Stimulated activated CD8-positive, alpha-beta memory T cell treated with anti-CD3 and anti-CD28 coated beads, Interleukin-2, amount 100 ng/mL, for 48 hours (primary cell): ENCODE data around the gene UPK3BL2.
"Not testable (repeated sequence)": the region's sequence is repeated elsewhere in the genome, so short reads cannot be mapped to it uniquely, and the experiment has no call there.

Source experiments
- DNase-seq, 2 donors: peaks; one replicate each; pipeline ENCODE4 v3.0.0-alpha.2; 2020; ENCODE audit warnings: low read depth in 2 of 2

The UPK3BL2 gene

DNA sequence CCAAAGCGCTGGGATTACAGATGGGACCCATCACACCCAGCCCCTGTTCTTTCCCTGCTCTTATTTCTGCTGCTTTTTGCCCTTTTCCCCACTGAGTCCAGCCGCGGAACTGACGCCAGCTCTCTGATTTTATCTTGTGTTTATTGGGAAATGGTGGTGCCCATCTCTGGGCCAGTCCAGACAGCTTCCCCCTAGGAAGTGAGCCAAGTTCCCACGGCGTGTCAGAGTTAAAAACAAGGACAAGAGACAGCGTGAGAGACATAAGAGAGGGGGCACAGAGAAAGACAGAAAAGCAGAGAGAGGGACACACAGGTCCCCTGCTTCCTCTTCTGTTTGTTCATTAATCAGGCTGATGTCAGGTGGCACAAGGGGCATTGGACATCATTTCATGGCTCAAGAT, 11.9 kb downstream of the UPK3BL2 start:
- DNase-seq: not testable (repeated sequence)

DNA sequence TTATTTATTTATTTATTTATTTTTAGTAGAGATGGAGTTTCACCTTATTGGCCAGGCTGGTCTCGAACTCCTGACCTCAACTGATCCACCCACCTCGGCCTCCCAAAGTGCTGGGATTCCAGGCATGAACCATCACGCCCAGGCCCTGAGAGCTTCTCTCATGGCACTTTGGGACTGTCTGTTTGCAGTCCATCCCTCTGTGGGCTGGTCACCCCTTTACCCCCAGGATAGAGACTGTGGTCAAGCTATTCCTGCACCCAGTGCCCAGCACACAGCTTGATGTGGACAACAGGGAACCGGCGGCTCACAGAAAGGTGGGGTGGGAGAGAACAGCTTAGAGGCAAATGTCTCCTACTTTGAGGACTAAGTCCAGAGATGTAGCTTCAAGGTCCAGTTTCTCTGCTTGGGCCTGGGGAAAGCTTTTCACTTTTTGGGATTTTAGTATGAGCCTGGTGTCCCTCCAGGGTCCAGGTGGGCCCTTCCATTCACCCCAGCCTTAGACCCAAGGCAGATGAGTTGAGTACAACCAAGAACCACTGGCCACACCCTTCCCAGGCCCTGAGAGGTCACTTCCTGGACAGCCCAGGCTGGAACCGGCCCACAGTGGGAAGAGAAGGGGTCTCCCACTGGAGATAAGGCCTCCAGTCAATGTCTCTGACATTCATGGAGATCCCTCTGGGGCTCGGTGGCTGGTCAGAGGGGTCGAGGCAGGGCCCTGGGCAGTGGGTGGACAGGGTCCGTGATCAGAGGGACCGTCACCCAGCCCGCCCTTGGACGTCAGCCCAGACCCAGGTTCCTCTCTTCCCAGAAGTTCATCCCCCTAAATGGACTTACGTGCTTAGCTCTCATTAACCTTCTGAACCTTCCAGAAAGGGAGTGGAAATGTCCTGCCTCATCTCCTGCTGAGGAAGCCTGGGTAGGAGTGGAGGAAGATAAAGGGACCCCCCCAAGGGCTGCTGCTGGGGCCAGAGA, 15.4 kb downstream of the UPK3BL2 start:
- not testable (repeated sequence) for DNase-seq

DNA sequence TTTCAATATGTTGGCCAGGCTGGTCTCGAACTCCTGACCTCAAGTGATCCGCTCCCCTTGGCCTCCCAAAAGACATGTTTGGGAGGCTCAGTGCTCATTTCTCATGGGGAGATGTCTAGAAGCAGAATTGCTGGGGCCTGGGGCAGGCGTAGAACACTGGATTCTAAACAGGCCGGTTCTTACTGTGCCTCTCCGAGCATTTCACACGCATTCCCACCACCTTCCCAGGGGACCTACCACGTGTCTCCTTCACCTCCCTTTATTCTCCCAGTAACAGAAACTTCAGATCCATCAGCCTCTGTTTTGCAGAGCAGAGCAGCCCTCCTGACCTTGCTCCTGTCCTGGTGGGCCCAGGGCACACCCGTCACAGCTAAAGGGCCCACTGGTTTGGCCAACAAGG, 16.3 kb downstream of the UPK3BL2 start:
- not testable (repeated sequence) for DNase-seq

DNA sequence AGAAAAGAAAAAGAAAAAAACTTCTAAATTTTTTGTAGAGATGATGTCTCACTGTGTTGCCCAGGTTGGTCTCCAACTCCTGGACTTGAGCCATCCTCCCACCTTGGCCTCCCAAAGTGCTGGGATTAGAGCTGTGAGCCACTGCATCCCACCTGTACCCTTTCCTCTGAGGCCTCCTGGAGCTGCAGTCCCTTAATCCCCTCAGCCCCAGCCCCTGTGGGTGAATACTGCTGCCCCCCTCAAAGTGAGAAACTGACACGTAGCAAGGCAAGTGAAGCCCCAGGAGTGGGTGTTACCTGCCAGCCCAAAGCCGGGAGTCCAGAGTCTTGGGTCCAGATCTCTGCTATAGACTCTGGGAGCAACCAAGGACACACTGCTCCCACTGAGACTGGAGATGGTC, 18.7 kb downstream of the UPK3BL2 start:
- not testable (repeated sequence) for DNase-seq

DNA sequence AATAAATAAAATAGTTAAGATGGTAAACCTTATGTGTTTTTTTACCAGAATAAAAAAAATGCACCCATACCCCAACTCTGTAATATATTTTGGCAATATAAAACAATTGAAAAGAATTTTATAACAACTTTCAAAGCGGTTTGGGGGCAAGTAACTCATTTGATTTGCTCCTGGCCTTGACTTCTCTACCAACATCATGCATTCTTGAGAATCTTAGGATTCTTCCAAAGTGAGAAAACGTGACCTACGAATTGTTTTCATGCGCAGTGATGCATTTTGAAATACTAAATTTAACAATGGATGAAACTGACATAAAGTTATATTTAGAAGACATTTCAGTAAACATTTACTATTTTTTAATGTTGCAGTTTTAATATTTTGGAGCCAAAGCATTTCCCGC, 22.7 kb downstream of the UPK3BL2 start:
- not testable (repeated sequence) for DNase-seq

DNA sequence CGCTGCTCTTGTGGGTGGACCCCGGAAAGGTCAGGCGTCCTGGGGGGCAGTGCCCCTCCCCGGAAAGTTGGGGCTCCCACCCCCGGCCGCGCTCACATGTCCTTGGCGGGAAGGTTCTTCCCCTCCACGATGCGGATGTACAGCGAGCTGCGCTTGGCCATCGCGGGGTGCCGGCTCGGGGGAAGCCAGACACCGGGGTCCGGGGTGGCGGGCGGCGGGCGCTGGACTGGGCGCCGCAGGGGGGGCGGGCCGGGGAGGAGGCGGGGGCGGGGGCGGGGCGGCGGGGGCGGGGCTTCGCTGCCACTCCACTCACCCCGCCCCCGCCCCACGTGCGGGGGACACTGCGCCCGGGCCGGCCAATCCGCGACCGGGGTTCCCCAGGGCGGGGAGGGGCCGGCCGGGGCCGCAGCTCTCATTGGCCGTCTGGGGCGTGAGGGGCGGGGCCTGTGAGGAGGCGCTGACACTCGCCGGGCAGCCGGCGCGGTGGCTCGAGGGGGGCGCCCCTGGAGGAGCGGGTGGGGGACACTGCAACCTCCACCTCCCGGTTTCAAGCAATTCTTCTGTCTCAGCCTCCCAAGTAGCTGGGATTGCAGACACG, 25.8 kb downstream of the UPK3BL2 start, which contains the start of gene RASA4B:
Gene RASA4B, minus strand, starts transcription at position 228 of the 598 bp plus-strand sequence. Its CDS starts 67 bp downstream, at position 161.
- not testable (repeated sequence) for DNase-seq

DNA sequence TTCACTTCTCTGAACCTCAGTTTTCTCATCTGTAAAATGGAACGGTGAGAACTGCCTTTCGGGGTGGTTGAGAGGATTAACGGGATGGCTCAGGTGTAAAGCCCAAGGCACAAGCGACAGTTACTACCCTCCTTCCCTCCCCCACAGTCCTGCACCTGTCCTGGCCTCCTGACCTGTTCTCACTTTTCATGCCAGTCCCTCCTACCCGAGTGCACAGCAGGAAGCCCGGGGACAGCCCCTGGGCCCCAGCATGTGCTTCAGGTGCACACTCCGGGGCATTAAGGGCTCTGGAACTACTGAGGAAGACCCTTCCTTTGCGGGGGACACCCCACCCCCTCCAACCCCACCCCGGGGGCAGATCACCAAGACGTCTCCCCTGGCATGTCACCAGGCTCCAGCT, 26.5 kb downstream of the UPK3BL2 start:
- not testable (repeated sequence) for DNase-seq

DNA sequence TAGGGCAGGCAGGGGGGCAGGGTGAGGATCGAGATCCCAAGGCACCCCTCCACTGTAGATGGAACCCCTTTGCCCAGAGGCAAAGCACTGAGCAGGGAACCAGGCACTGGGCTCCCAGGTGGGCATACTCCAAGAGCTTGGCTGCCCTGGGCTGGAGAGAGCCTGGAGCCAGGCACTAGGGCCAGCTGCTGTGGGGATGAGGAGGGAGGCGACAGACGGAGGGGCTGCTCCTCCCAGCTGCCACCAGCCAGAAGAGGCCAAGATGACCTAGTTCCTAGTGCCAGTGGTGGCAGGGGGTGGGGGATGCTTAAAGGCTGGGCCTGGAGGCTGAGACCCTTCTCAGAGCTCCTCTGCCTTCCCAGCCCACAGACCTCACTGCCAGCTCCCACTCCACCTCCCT, 27.6 kb downstream of the UPK3BL2 start:
- not testable (repeated sequence) for DNase-seq

DNA sequence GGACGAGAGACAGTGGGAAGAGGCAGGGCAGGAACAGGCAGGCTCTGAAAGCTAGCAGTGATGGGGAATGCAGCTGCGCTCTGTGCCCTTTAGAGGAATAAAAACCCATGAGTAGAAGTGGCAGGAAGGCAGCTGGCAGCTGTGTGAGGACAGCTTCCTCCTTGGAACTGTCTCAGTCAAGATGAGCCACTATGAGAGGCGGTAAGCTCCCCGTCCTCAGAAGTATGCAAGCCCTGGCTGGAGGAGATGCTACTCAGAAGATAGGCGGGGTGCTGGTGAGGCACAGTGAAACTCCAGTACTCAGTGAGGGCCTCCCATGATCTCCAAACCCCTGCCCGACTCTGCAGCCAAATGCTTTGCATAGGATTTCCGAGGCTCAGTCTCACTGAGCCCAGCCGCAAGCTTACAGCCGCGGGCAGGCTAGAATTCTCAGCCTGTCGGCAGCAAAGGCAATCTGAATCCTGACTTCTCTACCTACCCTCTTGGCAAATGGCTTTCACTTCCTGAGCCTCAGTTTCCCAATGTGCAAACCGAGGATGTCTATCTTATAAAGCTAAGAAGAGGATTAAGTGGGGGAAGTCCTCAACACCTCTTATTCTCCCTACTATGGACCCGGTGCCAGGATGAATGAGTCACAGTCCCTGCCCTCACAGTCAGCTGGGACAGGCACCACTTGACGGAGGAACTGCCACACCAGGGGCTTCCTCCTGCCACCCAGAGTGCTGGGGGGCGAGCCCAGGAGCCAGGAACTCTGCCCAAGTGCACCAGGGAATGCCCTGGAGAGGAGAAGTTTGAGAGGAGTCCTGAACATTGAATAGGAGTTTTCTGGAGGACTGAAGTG, 28.4 kb downstream of the UPK3BL2 start:
- not testable (repeated sequence) for DNase-seq

DNA sequence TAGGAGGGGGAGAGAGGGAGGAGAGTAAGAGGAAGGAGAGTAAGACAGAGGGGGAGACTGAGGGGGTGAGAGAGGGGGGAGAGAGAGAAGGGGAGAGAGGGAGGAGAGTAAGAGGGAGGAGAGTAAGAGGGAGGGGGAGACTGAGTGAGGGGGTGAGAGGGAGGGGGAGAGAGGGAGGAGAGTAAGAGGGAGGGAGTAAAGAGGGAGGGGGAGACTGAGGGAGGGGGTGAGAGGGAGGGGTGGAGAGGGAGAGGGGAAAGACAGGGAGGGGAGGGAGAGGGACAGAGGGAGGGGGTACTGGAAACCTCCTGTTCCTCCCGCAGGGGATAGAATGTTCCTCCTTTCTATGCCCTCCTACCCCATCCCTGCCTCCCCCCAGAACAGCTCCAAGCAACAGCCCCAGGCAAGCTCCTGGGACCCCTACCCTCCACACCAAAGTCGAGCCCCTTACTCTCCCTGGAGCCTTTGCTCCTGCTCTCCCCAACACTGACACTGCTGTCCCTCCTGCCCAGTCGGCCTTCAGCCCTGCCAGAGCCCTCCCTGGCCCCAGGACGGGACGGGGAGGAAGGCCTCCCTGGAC, 30.8 kb downstream of the UPK3BL2 start:
- not testable (repeated sequence) for DNase-seq

DNA sequence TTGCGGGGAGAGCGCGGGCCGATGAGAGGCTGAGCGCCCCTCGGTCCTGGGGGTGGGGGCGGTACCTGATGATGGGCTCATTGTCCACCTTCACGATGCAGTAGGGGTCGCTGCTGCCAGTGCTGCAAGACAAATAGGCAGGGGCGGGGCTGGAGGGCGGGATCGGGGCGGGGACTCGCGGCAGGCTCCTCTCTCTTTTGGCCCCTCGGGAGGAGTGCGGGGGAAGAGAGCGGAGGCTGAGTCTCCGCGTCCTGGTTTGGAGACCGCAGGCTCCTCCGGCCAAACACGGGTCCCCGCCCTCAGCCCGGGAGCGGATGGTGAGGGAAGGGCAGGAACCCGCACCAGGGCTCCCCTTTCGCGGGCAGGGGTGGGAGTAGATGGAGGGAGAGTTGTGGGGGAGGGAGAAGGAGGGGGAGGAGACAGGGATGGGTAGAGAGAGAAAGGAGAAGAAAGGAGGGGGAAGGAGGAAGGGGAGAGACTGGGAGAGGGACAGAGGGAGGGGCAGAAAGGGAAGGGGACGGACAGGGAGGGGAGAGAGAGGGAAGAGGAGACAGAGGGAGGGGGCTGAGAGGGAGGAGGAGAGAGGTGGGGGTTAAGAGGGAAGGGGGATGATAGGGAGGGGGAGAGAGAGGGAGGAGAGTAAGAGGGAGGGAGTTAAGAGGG, 31.5 kb downstream of the UPK3BL2 start:
- DNase-seq: not testable (repeated sequence)

DNA sequence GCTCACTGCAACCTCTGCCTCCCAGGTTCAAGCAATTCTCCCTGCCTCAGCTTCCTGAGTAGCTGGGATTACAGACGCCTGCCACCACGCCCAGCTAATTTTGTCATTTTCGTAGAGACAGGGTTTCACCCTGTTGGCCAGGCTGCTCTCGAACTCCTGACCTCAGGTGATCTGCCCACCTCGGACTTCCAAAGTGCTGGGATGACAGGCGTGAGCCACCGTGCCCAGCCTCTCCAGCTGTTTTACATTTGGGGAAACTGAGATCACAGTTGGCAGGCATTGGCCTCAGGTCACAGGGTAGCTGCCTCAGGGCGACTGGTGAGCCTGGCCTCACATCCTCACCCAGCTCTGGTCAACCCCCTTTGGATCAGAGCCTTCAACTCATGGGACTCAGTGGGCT, 32.9 kb downstream of the UPK3BL2 start:
- not testable (repeated sequence) for DNase-seq

DNA sequence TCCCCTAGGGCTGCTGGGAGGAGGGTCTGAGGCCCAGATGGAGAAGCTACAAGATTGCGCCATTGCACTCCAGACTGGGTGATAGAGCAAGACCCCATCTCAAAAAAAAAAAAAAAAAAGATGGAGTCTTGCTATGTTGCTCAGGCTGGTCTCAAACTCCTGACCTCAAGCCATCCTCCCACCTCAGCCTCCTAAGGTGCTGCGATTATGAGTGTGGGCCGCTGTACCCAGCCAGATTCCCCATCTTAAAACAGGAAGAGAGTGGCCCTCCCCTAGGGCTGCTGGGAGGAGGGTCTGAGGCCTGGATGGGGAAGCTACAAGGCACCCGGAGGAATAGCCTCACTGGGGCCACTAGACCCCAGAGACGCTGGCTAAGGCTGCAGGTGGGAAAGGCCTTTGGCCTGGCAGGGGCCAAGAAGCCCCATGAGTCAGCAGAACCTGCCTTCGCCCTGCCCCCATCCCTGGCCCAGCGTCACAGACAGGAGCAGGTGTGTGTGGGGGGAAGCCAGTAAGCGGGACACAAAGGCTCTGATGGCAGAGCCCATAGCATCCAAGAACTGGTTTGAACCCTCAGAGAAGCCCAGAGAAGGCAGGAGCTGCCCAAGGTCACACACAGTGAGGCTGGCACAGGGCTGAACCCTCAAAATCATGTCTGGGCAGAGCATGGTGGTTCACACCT, 35.9 kb downstream of the UPK3BL2 start:
- not testable (repeated sequence) for DNase-seq

DNA sequence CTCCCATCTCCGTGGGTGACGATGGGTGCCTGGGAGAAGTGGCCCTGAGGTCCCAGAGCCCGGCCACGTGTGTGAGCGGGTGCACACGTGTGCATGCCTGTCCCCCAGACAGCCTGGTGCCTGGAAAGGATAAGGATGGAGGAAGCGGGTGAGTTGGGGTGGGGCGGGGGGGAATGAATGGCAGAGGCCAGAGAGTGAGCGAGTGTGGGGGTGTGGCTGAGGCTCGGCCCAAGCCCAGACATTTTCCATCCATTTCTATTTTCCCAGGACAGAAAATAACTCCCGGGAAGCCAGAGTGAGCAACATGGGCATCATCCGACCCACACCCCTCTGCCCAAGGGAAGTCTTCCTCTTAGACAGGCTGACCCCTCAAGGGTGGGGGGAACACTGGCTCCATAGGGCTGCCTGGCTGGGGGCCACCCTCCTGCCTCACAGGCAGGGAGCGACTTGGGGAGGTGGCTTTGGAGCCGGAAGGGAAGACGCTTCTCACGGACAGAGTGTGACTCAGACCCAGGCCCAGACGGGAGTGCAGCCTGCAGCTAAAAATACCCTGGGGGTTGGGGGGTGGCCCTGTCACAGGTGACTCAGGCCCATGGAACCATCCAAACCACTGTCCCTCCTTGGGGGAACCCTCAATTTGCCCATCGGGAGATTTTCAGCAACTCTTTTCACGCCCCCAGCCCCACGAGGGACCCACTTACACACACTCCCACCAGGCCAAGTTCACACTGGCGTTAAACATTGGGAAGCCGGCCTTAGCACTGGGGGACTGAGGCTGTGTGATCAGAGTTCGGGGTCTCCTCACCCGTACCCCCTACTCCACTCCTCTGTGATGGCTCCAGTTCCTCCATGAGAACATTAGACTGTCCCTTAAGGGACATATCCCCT, 38.0 kb downstream of the UPK3BL2 start:
- not testable (repeated sequence) for DNase-seq

DNA sequence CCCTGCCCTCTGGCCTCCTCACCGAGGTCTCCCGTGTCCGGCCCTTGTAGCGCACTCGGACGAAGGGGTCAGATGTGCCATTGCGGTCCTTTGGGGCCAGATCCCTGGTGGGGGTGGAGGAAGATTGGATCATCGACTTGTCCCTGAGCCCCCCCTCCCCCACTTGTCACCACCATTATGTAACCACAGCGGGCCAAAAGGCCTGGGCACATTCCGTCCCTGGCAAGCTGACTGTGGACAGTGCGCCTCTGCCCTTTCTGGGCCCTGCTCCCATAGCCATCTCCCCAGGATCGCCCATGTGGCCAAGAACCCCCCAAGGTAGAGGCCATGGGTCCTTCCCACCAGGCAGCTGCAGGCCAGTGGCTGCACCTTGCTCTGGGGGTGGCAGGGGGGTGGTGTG, 40.4 kb downstream of the UPK3BL2 start:
- DNase-seq: not testable (repeated sequence)

DNA sequence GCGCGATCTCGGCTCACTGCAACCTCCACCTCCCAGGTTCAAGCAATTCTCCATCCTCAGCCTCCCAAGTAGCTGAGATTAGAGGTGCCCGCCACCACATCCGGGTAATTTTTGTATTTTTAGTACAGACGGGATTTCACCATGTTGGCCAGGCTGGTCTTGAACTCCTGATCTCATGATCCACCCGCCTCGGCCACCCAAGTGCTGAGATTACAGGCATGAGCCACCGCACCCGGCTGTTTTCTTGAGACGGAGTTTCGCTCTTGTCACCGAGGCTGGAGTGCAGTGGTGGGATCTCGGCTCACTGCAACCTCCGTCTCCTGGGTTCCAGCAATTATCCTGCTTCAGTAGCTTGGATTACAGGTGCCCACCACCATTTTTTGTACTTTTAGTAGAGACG, 45.2 kb downstream of the UPK3BL2 start:
- DNase-seq: not testable (repeated sequence)

DNA sequence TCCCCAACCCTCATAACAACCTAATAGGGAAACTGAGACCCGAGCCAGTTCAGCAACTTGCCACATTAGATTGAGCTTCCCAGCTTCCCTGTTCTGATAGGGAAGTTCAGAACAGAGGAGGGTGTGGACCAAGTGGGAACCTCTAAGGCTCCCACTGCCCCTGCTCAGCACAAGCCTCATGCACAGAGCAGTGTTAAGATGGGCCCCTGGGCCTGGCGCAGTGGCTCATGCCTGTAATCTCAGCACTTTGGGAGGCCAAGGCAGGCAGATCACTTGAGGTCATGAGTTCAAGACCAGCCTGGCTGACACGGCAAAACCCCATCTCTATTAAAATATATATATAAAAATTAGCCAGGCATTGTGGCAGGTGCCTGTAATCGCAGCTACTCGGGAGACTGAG, 46.2 kb downstream of the UPK3BL2 start:
- DNase-seq: not testable (repeated sequence)

DNA sequence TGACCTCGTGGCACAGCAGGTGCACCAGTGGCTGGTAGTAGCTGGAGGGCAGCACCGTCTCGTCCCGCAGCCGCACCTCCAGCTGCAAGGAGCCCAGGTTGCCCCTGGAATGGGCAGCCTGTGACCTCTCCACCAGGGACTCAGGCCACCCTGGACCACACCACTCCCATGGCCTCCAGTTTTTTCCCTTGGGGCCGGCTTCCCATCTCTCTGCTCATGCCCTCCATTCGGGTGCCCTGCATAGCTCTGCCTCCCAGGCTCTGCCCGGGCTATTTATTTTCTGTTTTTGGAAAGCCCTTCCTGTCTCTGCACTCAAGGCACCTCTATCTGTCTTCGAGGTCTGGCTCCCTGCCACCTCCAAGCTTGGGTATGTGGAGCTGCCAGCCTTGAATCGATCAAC, 46.6 kb downstream of the UPK3BL2 start:
- not testable (repeated sequence) for DNase-seq

DNA sequence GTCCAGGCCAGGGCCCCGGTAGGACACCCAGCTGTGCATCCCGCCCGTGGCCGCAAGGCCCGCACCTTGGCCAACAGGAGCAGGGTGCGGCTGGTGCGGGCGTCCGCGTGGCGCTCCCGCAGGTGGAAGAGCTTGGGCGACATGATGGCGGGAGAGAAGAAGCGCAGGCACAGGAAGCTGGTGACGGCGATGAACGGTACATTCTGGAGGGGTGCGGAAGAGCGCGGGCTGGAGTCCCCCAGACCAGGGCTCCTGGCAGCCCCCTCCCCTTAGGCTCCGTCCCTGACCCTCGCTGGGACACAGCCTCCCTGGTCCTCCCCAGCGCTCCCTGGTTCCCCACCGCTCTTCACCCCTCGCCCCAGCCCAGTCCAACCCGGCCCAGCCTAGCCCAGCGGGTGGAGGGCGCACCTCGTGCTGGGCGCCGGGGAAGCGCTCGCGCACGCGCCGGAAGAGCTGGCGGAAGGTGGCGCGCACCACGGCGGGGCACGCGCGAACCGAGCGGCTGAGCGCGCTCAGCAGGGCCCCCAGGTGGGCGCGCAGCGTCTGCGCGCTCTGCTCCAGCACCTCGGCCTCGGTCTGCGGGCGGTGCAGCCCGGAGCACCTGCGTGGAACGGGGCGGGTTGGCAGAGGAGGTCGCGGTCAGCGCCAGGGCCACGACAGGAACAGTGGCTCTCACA, 48.9 kb downstream of the UPK3BL2 start:
- DNase-seq: not testable (repeated sequence)
